Astrocyte (in vitro differentiated cells and primary cell): ENCODE results near the gene C12orf56.

Experiments
- EZH2 ChIP-seq: IDR thresholded peaks from 2 replicates; pipeline ENCODE4 v1.6.1; 2012; ENCODE audit warnings: mild to moderate bottlenecking, low read length, inconsistent platforms; ENCODE audit not compliant: insufficient read depth
- TF ChIP-seq, protein P1 (sequence below): IDR thresholded peaks from 2 replicates; pipeline ENCODE4 v1.5.1; 2011; ENCODE audit warnings: low read depth, mild to moderate bottlenecking, inconsistent platforms, low read length, moderate library complexity; ENCODE audit not compliant: insufficient read depth

DNA sequence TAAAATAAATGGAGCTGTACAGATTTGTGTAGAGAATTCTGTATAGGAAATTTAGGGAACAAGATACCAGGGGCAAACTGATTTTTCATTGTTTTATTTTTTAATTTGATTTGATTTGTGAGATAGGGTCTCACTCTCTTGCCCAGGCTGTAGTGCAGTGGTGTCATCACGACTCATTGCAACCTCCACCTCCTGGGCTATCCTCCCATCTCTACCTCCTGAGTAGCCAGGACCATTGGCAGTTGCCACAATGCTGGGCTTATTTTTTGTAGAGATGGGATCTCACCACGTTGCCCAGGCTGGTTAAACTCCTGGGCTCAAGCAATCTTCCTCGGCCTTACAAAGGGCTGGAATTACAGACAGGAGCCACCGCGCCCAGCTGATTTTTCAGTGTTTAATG lies 43.4 kb upstream of the C12orf56 start:
- TF ChIP-seq, protein P1, sequence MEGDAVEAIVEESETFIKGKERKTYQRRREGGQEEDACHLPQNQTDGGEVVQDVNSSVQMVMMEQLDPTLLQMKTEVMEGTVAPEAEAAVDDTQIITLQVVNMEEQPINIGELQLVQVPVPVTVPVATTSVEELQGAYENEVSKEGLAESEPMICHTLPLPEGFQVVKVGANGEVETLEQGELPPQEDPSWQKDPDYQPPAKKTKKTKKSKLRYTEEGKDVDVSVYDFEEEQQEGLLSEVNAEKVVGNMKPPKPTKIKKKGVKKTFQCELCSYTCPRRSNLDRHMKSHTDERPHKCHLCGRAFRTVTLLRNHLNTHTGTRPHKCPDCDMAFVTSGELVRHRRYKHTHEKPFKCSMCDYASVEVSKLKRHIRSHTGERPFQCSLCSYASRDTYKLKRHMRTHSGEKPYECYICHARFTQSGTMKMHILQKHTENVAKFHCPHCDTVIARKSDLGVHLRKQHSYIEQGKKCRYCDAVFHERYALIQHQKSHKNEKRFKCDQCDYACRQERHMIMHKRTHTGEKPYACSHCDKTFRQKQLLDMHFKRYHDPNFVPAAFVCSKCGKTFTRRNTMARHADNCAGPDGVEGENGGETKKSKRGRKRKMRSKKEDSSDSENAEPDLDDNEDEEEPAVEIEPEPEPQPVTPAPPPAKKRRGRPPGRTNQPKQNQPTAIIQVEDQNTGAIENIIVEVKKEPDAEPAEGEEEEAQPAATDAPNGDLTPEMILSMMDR, result no peak
- TF ChIP-seq EZH2, result no peak
